ENCODE measurements around the gene KDM8. TPM values are rescaled to one million over a fixed set of nuclear protein-coding genes. Genes with fewer than 3 reads are reported as not detected.

The KDM8 gene
- total and polyA plus RNA-seq, 9 of the 15 experiments (the other 6 are each of a cell fraction or from before 2014, with no cell fraction given) = 0.61 to 9.1 (median 5.4) TPM

DNA sequence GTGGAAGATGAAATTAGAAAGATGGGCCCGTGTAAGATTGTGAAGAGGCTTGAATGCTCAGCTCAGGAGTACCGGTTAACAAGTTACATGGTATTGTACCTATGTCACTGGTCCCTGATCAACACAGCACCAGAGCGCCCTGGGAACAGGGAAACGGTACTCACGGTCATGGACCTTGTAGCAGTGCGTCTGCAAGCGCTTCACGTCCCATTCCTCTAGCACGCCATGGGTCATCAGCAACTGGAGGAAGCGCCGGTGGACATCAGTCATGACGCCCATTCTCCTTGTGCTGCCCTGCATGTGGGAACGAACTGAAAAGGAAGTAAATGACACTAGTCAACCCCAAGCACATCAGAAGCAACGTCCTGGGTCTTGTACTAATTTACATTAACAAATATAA, 53.9 kb downstream of the KDM8 start (continued):
- TF ChIP-seq, protein P1, sequence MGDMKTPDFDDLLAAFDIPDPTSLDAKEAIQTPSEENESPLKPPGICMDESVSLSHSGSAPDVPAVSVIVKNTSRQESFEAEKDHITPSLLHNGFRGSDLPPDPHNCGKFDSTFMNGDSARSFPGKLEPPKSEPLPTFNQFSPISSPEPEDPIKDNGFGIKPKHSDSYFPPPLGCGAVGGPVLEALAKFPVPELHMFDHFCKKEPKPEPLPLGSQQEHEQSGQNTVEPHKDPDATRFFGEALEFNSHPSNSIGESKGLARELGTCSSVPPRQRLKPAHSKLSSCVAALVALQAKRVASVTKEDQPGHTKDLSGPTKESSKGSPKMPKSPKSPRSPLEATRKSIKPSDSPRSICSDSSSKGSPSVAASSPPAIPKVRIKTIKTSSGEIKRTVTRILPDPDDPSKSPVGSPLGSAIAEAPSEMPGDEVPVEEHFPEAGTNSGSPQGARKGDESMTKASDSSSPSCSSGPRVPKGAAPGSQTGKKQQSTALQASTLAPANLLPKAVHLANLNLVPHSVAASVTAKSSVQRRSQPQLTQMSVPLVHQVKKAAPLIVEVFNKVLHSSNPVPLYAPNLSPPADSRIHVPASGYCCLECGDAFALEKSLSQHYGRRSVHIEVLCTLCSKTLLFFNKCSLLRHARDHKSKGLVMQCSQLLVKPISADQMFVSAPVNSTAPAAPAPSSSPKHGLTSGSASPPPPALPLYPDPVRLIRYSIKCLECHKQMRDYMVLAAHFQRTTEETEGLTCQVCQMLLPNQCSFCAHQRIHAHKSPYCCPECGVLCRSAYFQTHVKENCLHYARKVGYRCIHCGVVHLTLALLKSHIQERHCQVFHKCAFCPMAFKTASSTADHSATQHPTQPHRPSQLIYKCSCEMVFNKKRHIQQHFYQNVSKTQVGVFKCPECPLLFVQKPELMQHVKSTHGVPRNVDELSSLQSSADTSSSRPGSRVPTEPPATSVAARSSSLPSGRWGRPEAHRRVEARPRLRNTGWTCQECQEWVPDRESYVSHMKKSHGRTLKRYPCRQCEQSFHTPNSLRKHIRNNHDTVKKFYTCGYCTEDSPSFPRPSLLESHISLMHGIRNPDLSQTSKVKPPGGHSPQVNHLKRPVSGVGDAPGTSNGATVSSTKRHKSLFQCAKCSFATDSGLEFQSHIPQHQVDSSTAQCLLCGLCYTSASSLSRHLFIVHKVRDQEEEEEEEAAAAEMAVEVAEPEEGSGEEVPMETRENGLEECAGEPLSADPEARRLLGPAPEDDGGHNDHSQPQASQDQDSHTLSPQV (IDR thresholded peaks at IDR 0.05) = no peak

DNA sequence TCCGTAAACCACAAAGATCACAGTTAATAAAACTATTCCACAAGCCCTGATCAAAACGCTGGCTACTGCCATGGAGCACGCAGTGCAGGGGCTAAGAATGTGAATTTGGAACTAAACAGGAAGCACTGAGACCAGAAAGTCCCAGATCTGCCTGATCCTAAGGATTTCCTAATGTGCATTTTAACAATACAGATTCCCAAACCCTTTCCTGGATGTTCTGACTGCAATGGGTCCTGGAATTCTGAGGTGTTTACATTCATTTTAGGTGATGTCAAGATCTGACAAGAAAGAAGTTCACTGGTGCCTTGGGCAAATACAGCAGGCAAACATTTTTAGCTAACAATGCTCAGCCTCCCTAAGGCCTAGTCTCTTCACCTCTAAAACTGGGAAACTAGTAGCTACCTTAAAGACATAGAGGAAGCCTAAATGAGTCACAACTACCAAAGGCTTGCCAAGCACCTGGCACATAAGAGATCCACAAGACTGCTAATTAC, 55.0 kb downstream of the KDM8 start:
- H3K4me2 ChIP-seq (ENCODE audit: insufficient read depth, low read length) = no peak overlapping the region
- no peaks in the 10 kb centered on the region for H3K27me3 ChIP-seq (ENCODE audit: control insufficient read depth in 2 of 2, insufficient read depth in 2 of 2, low read length in 2 of 2)
- TF ChIP-seq CBX8 (IDR thresholded peaks at IDR 0.05; ENCODE audit: borderline replicate concordance, extremely low read depth, low read depth, low read length, poor library complexity, severe bottlenecking) (no peak), SRSF1 (IDR thresholded peaks at IDR 0.05; ENCODE audit: low read depth, low read length) (no peak), NFXL1 (CRISPR knock-in tag; IDR thresholded peaks at IDR 0.05) (no peak), NCOR1 (IDR thresholded peaks at IDR 0.05) (no peak), DACH1 (IDR thresholded peaks at IDR 0.05; ENCODE audit: partially characterized antibody) (no peak), TEAD2 (tag; IDR thresholded peaks at IDR 0.05) (no peak), JUN (IDR thresholded peaks at IDR 0.05; ENCODE audit: borderline replicate concordance, low read depth, low read length) (no peak), JUN (CRISPR knock-in tag; IDR thresholded peaks at IDR 0.05; ENCODE audit: borderline replicate concordance) (no peak)
- TF ChIP-seq, protein P1 (IDR thresholded peaks at IDR 0.05) = no peak
- WGBS (ENCODE audit: insufficient coverage, low coverage, missing lambda C conversion rate) = 59% methylated on average over 3 of the region's 3 CpGs
- H2AFZ ChIP-seq (ENCODE audit: low read depth, low read length) = no peak overlapping the region
- H3K9me3 ChIP-seq (replicated peaks; ENCODE audit: control insufficient read depth, insufficient read depth, low read depth, low read length) = no peaks in the 10 kb centered on the region
- no peaks in the 10 kb centered on the region for H4K20me1 ChIP-seq (replicated peaks; ENCODE audit: control insufficient read depth, insufficient read depth, low read length)
- H3K9ac ChIP-seq (ENCODE audit: insufficient read depth in 1 of 2, low read depth in 2 of 2, low read length in 2 of 2) = no peak overlapping the region
- DNase-seq (ENCODE audit: extremely low read depth in 1 of 4, low spot score in 3 of 4) = no peak
- ChIA-PET POLR2A (interaction anchor here (1.1 kb wide), 1 partner anchor 59 kb away, joined by 3 read pairs; no protein-coding TSS in a partner anchor), CTCF (ENCODE audit: low intra/inter-chr PET ratio) (no interaction called here)
- peaks cover 0 to 2% of the 10 kb centered on the region in 2 experiments; a peak in 1 of 5 replicates for H3K4me1 ChIP-seq (replicated peaks in 1 of 2; ENCODE audit: control insufficient read depth in 2 of 2, insufficient read depth in 2 of 2, low read length in 2 of 2)
- H3K27ac ChIP-seq (ENCODE audit: extremely low read depth, low read depth, low read length) = no peak overlapping the region
- in situ Hi-C loops (cut with MboI) = no loop called here
- ATAC-seq = no peak
- H3K36me3 ChIP-seq (ENCODE audit: control insufficient read depth, insufficient read depth, low read length) = peaks cover 21% of the 10 kb centered on the region; the same call in 2 of the 3 replicates
- intact Hi-C loops (cut with micrococcal nuclease) = no loop called here
- FAIRE-seq = no peak
- no TSS peak for BruUV-seq (replicated peaks)
- H3K79me2 ChIP-seq (ENCODE audit: control insufficient read depth, insufficient read depth, low read length) = 0 out of 3 replicates have a peak, but pooled peaks cover 4% of the 10 kb centered on the region
- H3K4me3 ChIP-seq = no peak overlapping the region
- H3K9me1 ChIP-seq (ENCODE audit: control insufficient read depth, insufficient read depth, low read length) = no peaks in the 10 kb centered on the region

All from K562 (cell line).